K562 (cell line): Measurements from ENCODE around the gene DARS2. TPM values are rescaled to one million over a fixed set of nuclear protein-coding genes. Genes with fewer than 3 reads are reported as not detected.
A peak's percentile ranks its signal among the peaks of the same experiment; 100 is the strongest.

Source experiments
- CREBBP ChIP-seq: IDR thresholded peaks from one replicate; pipeline ENCODE4 v1.6.1; 2012; ENCODE audit warnings: low read depth, mild to moderate bottlenecking, control low read depth, inconsistent platforms, low read length
- ETV6 ChIP-seq, 3 experiments: fragments of 150-350 bp in 1 of 3; sonication (generic) in 1 of 3; formaldehyde crosslinking in 1 of 3; IDR thresholded peaks; 2 replicates each; pipeline versions ENCODE4 v1.6.1 to v1.8.0; 2014 to 2022; ENCODE audit warnings: borderline replicate concordance in 2 of 3, low read depth in 2 of 3, antibody characterized with exemption in 1 of 3, low read length in 1 of 3, mild to moderate bottlenecking in 1 of 3, missing genetic modification reagents in 1 of 3
- FOXJ3 ChIP-seq: sonication (generic); formaldehyde crosslinking; IDR thresholded peaks from 2 replicates; pipeline ENCODE4 v1.4.0; 2020; ENCODE audit warnings: mild to moderate bottlenecking, missing genetic modification reagents
- HCFC1 ChIP-seq: IDR thresholded peaks from 2 replicates; pipeline ENCODE4 v1.6.1; 2012; ENCODE audit warnings: low read depth, low read length, improper control_type of control experiment
- HLTF ChIP-seq: fragments of 450-650 bp; IDR thresholded peaks from 2 replicates; pipeline ENCODE4 v1.6.1; 2016
- HMGXB4 ChIP-seq: sonication (generic); formaldehyde crosslinking; IDR thresholded peaks from 2 replicates; pipeline ENCODE4 v1.8.1; 2023; ENCODE audit warnings: mild to moderate bottlenecking, missing genetic modification reagents
- HSF4 ChIP-seq: fragments of 250-450 bp; sonication (Bioruptor Pico); IDR thresholded peaks from 2 replicates; pipeline ENCODE4 v2.1.2; 2022; ENCODE audit warnings: mild to moderate bottlenecking, moderate library complexity, borderline replicate concordance
- IRF2 ChIP-seq: sonication (generic); formaldehyde crosslinking; IDR thresholded peaks from 2 replicates; pipeline ENCODE4 v1.8.1; 2022; ENCODE audit warnings: mild to moderate bottlenecking, missing genetic modification reagents
- KLF13 ChIP-seq: fragments of 450-650 bp; IDR thresholded peaks from 2 replicates; pipeline ENCODE4 v1.6.1; 2016; ENCODE audit warnings: missing genetic modification characterization, low read depth, mild to moderate bottlenecking, missing compliant biosample characterization, moderate library complexity, borderline replicate concordance
- MLX ChIP-seq, 2 experiments: fragments of 450-650 bp in 1 of 2; sonication (generic) in 1 of 2; formaldehyde crosslinking; conservative IDR thresholded peaks; 2 replicates each; pipeline versions ENCODE4 v1.4.0 to v1.8.1; 2020 to 2022; ENCODE audit warnings: mild to moderate bottlenecking in 1 of 2, missing genetic modification reagents in 1 of 2
- MTA1 ChIP-seq: fragments of 450-650 bp; IDR thresholded peaks from 2 replicates; pipeline ENCODE4 v1.6.1; 2017; ENCODE audit warnings: borderline replicate concordance
- NCOA2 ChIP-seq, 2 experiments: fragments of 450-650 bp; IDR thresholded peaks; 2 replicates each; pipeline ENCODE4 v1.6.1; 2018; ENCODE audit warnings: mild to moderate bottlenecking in 2 of 2, moderate library complexity in 1 of 2; ENCODE audit not compliant: partially characterized antibody in 2 of 2
- NFE2 ChIP-seq: IDR thresholded peaks from 2 replicates; pipeline ENCODE4 v1.6.1; 2014; ENCODE audit warnings: antibody characterized with exemption, low read depth
- NFE2L1 ChIP-seq: fragments of 450-650 bp; IDR thresholded peaks from 2 replicates; pipeline ENCODE4 v1.6.1; 2016; ENCODE audit warnings: missing genetic modification characterization, low read depth, mild to moderate bottlenecking, missing compliant biosample characterization, moderate library complexity, borderline replicate concordance
- RFX7 ChIP-seq: fragments of 250-450 bp; sonication (Bioruptor Pico); IDR thresholded peaks from 2 replicates; pipeline ENCODE4 v1.5.1; 2021; ENCODE audit warnings: mild to moderate bottlenecking
- SAP30 ChIP-seq: fragments of 200-600 bp; sonication (generic); IDR thresholded peaks from 2 replicates; pipeline ENCODE4 v1.6.1; 2012; ENCODE audit warnings: borderline replicate concordance, low read depth, mild to moderate bottlenecking, moderate library complexity, low read length, control low read depth, inconsistent platforms; ENCODE audit not compliant: insufficient read depth, poor library complexity, severe bottlenecking
- SIRT6 ChIP-seq: IDR thresholded peaks from one replicate; pipeline ENCODE4 v1.6.1; 2012; ENCODE audit warnings: low read depth, mild to moderate bottlenecking, control low read depth, inconsistent platforms, low read length, moderate library complexity
- STAT5A ChIP-seq: IDR thresholded peaks from 2 replicates; pipeline ENCODE4 v1.6.1; 2012; ENCODE audit warnings: low read length, inconsistent platforms, borderline replicate concordance
- TAL1 ChIP-seq: fragments of 450-650 bp; IDR thresholded peaks from 2 replicates; pipeline ENCODE4 v1.6.1; 2016; ENCODE audit warnings: mild to moderate bottlenecking
- TCF3 ChIP-seq: sonication (generic); formaldehyde crosslinking; IDR thresholded peaks from 2 replicates; pipeline ENCODE4 v1.4.0; 2020; ENCODE audit warnings: mild to moderate bottlenecking, missing genetic modification reagents
- THRAP3 ChIP-seq: fragments of 450-650 bp; IDR thresholded peaks from 2 replicates; pipeline ENCODE4 v1.6.1; 2016; ENCODE audit warnings: mild to moderate bottlenecking, inconsistent platforms, borderline replicate concordance
- XRCC4 ChIP-seq: IDR thresholded peaks from one replicate; pipeline ENCODE4 v1.6.1; 2011; ENCODE audit not compliant: insufficient read depth, insufficient read length; ENCODE audit errors: extremely low read depth
- ZBTB12 ChIP-seq: fragments of 250-450 bp; sonication (Bioruptor Pico); IDR thresholded peaks from 2 replicates; pipeline ENCODE4 v1.4.0; 2020
- ZKSCAN1 ChIP-seq: fragments of 150-350 bp; IDR thresholded peaks from 2 replicates; pipeline ENCODE4 v1.6.1; 2016; ENCODE audit warnings: low read depth, low read length
- ZNF263 ChIP-seq: sonication (generic); formaldehyde crosslinking; IDR thresholded peaks from 2 replicates; pipeline ENCODE4 v1.8.0; 2022; ENCODE audit warnings: mild to moderate bottlenecking, missing genetic modification reagents, borderline replicate concordance
- ZNF583 ChIP-seq: fragments of 250-450 bp; sonication (Bioruptor Pico); IDR thresholded peaks from 2 replicates; pipeline ENCODE4 v1.4.0; 2020
- ZNF77 ChIP-seq: fragments of 250-450 bp; sonication (Bioruptor Pico); IDR thresholded peaks from 2 replicates; pipeline ENCODE4 v1.5.0; 2020
- polyA plus RNA-seq, 8 experiments: library from polyadenylated mRNA; depleted of rRNA in 4 of 8; stranded (reverse) in 5 of 8; unstranded in 3 of 8; fragments of >200 nt; fragmentation: Nextera tagmentation in 2 of 8; fragmentation: Illumina TruSeq in 1 of 8; extraction: Ambion mirVana in 2 of 8; extraction: Trizol in 1 of 8; gene quantifications; 2 replicates each; pipeline versions ENCODE4 v1.2.1 to v1.2.3, GENCODE V29; 2011 to 2014; ENCODE audit warnings: inconsistent platforms in 1 of 8, missing spikeins in 1 of 8
- total RNA-seq, 7 experiments: library from RNA; depleted of rRNA in 6 of 7; stranded (reverse); fragments of >200 nt in 6 of 7; fragmentation: Illumina TruSeq in 2 of 7; extraction: Trizol in 2 of 7; gene quantifications; 2 replicates each; pipeline versions ENCODE4 v1.2.1 to v1.2.3, GENCODE V29; 2011 to 2021; ENCODE audit warnings: low replicate concordance in 1 of 7

Gene DARS2
- total and polyA plus RNA-seq, 9 of the 15 experiments (the other 6 are each of a cell fraction or from before 2014, with no cell fraction given): 36.4 to 96.7 (median 68.6) TPM

GRCh38 chr1:173867753-173868265, 43.3 kb downstream of the DARS2 start, which contains the start of gene GAS5 (continued):
- TF ChIP-seq HMGXB4 (CRISPR knock-in tag): peak; percentile 68
- no peak for TF ChIP-seq HSF4 (CRISPR knock-in tag)
- TF ChIP-seq CREBBP: no peak
- TF ChIP-seq ZNF77 (CRISPR knock-in tag): no peak
- TF ChIP-seq NFE2L1 (tag): no peak
- peak; percentile 7; the same call in 1 of the 2 replicates for TF ChIP-seq ZKSCAN1
- TF ChIP-seq HCFC1: peak; percentile 55; the same call in 1 of the 2 replicates
- no peak for TF ChIP-seq TCF3 (CRISPR knock-in tag)
- TF ChIP-seq FOXJ3: no peak
- peak; percentile 83 to 85; a peak in 1 of 4 replicates for TF ChIP-seq MLX (CRISPR knock-in tag; conservative IDR thresholded peaks at IDR 0.05)
- no peak; the same call in 1 of the 2 replicates for TF ChIP-seq TAL1
- 0 out of 2 replicates have a peak, but pooled peaks have one; percentile 5 for TF ChIP-seq RFX7 (CRISPR knock-in tag)
- no peak for TF ChIP-seq THRAP3
- TF ChIP-seq SAP30: peak; percentile 87
- TF ChIP-seq ETV6 (IDR thresholded peaks at IDR 0.05; ENCODE audit: borderline replicate concordance in 1 of 2, low read depth in 2 of 2, low read length in 1 of 2): no peak
- TF ChIP-seq ETV6 (CRISPR knock-in tag; IDR thresholded peaks at IDR 0.05; ENCODE audit: borderline replicate concordance): no peak
- TF ChIP-seq MTA1: peak; percentile 78; the same call in 1 of the 2 replicates
- peak; percentile 46; the same call in 1 of the 2 replicates for TF ChIP-seq STAT5A
- TF ChIP-seq ZNF263: peak; percentile 98
- TF ChIP-seq ZNF583: no peak
- TF ChIP-seq IRF2 (CRISPR knock-in tag): no peak
- TF ChIP-seq NCOA2 (IDR thresholded peaks at IDR 0.05; ENCODE audit: partially characterized antibody in 2 of 2): no peak
- TF ChIP-seq KLF13: peak; percentile 39; the same call in 1 of the 2 replicates
- peak; percentile 76; the same call in 1 of the 2 replicates for TF ChIP-seq HLTF
- TF ChIP-seq SIRT6: no peak
- peak; percentile 94 for TF ChIP-seq ZBTB12 (CRISPR knock-in tag)
- TF ChIP-seq XRCC4: no peak
- no peak for TF ChIP-seq NFE2
